GM19240 (cell line): Measurements from ENCODE around the gene MICAL1.
A peak's percentile ranks its signal among the peaks of the same experiment; 100 is the strongest.

Source experiments
- DNase-seq: peaks from one replicate; pipeline ENCODE4 v3.0.0; 2011; ENCODE audit warnings: low spot score; ENCODE audit not compliant: insufficient read length

The MICAL1 gene

GRCh38 chr6:109456111-109456583 lies 575 bp upstream of the MICAL1 start:
- no peak for DNase-seq

- DNase-seq = no peak
Measured at GRCh38 chr6:109454496-109455436, 806 bp downstream of the MICAL1 start.

GRCh38 chr6:109453594-109454495 lies 1.7 kb downstream of the MICAL1 start:
- no peak for DNase-seq

GRCh38 chr6:109453156-109453555 lies 2.4 kb downstream of the MICAL1 start:
- no peak for DNase-seq

- no peak for DNase-seq
Measured at GRCh38 chr6:109452181-109452580, 3.4 kb downstream of the MICAL1 start.

GRCh38 chr6:109451376-109451775 lies 4.2 kb downstream of the MICAL1 start:
- no peak for DNase-seq

- no peak for DNase-seq
Measured at GRCh38 chr6:109450801-109451200, 4.8 kb downstream of the MICAL1 start.

GRCh38 chr6:109449795-109450673 lies 5.5 kb downstream of the MICAL1 start:
- no peak for DNase-seq

- no peak for DNase-seq
Measured at GRCh38 chr6:109449064-109449794, 6.3 kb downstream of the MICAL1 start.

GRCh38 chr6:109448615-109449014 lies 7.0 kb downstream of the MICAL1 start:
- DNase-seq = no peak

- DNase-seq = no peak
Measured at GRCh38 chr6:109447878-109448555, 7.6 kb downstream of the MICAL1 start.

GRCh38 chr6:109447087-109447486 lies 8.5 kb downstream of the MICAL1 start:
- DNase-seq = no peak

GRCh38 chr6:109446541-109446940 lies 9.0 kb downstream of the MICAL1 start:
- no peak for DNase-seq

- no peak for DNase-seq
Measured at GRCh38 chr6:109446072-109446471, 9.5 kb downstream of the MICAL1 start.

GRCh38 chr6:109445382-109445781 lies 10.2 kb downstream of the MICAL1 start:
- DNase-seq = no peak

- no peak for DNase-seq
Measured at GRCh38 chr6:109443425-109443950, 12.1 kb downstream of the MICAL1 start.

- DNase-seq = no peak
Measured at GRCh38 chr6:109442393-109442924, 13.1 kb downstream of the MICAL1 start.

- peak; percentile 32 for DNase-seq
Measured at GRCh38 chr6:109441069-109441816, 14.3 kb downstream of the MICAL1 start.
